HG03571 (cell line): ENCODE data around the gene GRK3.
"Not testable (repeated sequence)": the region's sequence is repeated elsewhere in the genome, so short reads cannot be mapped to it uniquely, and the experiment has no call there.

ENCODE experiments used
- ATAC-seq: cut with Tn5 transposase; IDR thresholded peaks from one replicate; pipeline ENCODE4 v1.9.1; 2021; ENCODE audit not compliant: unreplicated experiment

Gene GRK3

DNA sequence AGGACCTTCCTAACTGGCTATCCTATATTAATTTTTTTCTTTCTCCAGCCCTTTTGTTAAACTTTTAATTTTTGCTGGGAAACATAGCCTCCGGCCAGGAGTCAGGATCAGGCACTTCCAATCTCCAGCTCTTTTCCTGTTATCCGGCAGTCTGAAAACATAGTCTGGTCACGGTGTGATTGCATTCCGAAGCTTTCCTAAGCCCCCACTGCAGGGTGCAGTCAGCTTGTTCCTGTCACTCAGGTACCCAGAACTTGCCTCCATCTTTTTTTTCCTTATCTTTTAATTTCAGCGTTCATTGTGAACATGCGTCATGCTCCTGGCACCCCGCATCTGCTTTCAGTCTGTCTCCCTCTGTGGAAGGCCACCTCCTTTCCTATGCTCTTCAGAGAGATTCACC, 59.4 kb downstream of the GRK3 start:
- no peak for ATAC-seq

- ATAC-seq, result no peak
Observed at GRCh38 chr22:25624476-25624875, 60.0 kb downstream of the GRK3 start.

GRCh38 chr22:25625747-25626623, 61.5 kb downstream of the GRK3 start:
- ATAC-seq, result not testable (repeated sequence)

- no peak for ATAC-seq
Observed at GRCh38 chr22:25626624-25626990, 62.1 kb downstream of the GRK3 start.

DNA sequence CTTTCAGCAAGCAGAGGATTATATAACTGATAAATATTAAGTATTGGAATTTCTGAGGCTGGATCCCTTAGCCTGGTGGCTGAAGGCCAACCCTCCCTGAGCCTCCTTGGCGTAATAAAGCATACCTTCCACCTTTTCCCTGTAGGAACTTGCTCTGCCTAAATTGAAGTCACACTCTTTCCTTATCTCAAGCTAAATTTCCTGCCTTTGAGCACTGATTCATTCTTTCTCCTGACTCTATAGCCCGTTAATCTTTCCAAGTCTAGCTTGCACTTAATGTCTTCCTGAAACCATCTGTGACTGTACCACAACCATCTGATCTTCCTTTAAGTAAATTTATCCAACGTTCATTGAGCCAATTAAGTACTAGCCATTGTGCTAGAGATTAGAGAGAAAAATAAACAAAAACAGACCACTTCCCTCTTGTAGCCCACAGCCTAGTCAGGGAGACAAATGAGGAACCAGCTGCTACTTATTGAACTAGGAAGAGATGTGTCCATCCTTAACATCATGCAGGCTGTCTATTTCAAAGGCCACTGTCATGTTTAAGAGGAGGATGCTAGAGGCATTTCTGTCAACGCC, 62.9 kb downstream of the GRK3 start:
- ATAC-seq, result no peak

DNA sequence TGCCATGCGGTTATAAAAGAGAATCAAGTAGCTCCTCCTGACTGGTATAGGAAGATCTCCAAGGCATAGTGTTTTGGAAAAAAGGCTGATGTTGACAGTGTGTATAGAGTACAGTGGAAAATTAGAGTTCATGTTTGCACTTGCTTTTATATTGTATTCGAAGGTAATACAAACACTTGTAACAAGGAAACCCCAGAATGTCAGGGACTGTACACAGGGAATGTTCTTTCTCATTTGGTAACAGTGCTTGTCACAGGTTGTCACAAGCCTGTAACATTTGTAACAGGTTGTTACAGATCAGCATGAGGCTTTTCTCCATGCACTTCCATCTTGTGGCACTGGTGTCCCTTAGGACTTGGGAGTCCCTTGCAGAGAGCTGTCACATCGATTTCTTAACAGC, 64.0 kb downstream of the GRK3 start:
- no peak for ATAC-seq

GRCh38 chr22:25629613-25630012, 65.1 kb downstream of the GRK3 start:
- no peak for ATAC-seq

DNA sequence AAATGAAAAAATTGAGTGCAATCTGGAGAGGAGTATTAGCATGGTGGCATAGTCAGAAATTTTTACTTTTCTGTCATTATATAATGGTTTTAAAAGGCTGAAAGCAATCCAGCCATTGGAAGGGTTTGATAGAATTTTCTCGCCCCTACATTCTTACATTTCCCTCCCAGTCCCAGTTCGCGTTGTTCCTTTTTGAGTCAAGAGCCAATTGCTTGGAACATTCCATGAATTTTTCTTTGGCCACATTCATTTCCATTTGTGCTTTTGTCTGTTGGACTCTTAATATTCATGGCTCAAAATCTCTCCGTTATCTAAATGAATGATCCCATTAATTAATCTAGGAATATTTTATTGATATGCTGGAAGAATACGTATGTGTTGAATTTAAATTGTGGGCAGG, 66.0 kb downstream of the GRK3 start:
- no peak for ATAC-seq

- ATAC-seq, result no peak
Observed at GRCh38 chr22:25636323-25636722, 71.8 kb downstream of the GRK3 start.

- no peak for ATAC-seq
Observed at GRCh38 chr22:25637032-25637431, 72.6 kb downstream of the GRK3 start.

GRCh38 chr22:25637672-25638071, 73.2 kb downstream of the GRK3 start:
- no peak for ATAC-seq

GRCh38 chr22:25638638-25639037, 74.2 kb downstream of the GRK3 start:
- no peak for ATAC-seq

DNA sequence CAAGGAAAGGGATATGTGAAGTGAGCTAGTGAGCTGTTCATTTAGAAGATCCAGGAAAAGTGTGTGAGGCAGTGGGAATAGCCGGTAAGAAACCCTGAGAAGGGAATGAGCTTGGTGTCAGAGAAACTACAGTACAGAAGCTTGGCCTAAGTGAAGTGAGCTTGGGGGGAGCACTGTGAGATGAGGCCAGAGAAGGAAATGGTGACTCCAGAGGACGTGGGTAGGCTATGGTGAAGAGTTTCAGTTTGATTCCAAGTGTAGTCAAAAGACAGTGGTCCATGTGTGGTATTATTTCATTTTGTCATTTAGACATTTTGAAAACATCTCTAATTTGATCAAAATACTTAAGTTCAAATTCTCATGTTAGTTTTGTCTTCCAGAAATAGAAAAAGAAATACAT, 77.2 kb downstream of the GRK3 start:
- ATAC-seq, result no peak

DNA sequence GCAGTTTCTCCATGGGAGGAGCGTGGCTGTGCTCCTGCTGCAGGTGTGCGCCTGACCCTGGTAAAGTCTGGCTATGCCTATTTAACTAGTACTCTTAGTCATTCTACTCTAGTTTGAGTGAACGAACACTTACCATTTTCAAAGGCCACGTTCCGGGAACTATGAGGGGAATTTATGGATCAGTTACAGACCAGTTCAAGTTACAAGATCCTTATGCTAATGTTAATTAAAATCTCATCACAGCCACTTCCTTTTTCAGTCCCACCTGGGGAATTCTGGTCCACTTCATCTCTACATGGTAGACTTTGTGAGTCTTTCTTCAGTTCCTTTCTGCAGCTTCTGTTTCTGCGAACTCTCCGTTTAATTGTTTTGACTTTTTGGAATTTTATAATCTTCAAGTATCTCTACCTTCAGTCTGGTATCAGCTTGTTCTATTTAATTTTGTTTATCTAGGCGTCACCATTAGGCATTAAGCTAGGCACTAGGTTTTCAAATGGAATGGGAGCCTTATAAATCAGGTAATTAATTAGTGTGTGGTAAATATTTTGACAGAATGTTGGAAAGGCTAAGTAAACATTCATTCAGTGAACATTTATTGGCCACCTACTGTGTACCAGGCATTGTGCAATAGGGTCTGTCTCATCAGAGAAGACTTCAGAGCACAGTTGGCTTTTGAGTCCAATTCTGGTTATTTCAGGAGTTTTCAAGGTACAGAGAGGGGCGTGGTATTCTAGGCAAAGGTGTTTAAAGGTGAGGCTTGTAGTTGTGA, 78.9 kb downstream of the GRK3 start:
- no peak for ATAC-seq

GRCh38 chr22:25644122-25644521, 79.6 kb downstream of the GRK3 start:
- ATAC-seq, result no peak

- no peak for ATAC-seq
Observed at GRCh38 chr22:25645266-25645665, 80.8 kb downstream of the GRK3 start.

- no peak for ATAC-seq
Observed at GRCh38 chr22:25645964-25646363, 81.5 kb downstream of the GRK3 start.

GRCh38 chr22:25650833-25651232, 86.4 kb downstream of the GRK3 start:
- no peak for ATAC-seq

- no peak for ATAC-seq
Observed at GRCh38 chr22:25651332-25652085, 87.0 kb downstream of the GRK3 start.

GRCh38 chr22:25654676-25655075, 90.2 kb downstream of the GRK3 start:
- ATAC-seq, result no peak

DNA sequence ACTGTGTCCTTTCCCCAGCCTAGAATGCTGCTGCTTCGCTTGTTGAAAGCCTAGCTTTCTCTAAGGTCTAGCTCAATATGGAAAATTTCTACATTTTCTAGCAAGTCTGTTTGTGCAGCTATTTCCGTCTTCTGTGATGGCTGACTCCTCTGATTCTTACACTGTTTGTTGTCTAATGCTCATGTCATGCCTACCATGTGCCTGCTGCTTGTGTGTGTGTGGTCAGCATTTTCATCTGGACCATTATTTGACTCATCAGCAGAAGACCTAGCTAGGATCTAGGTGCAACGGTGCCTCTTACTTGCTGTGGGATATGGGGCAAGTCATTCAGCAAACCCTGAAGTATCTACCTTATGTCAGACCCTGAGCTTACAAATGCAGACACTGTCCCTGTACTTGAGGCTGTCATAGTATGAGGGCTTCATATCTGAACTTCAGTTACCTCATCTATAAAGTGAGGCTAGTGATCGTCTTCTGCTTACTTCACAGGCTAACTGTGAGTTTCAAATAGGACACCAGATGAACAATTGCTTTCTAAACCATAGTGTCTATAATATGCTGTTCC, 91.0 kb downstream of the GRK3 start:
- ATAC-seq, result no peak
